HT-29 (cell line): ENCODE measurements around the gene MYG1. TPM values are rescaled to one million over a fixed set of nuclear protein-coding genes. Genes with fewer than 3 reads are reported as not detected.

ENCODE experiments used
- DNase-seq: peaks from one replicate; pipeline ENCODE4 v3.0.0-alpha.2; 2015; ENCODE audit warnings: low spot score
- total RNA-seq: library from RNA; depleted of rRNA; stranded (reverse); fragments of >200 nt; shearing (Covaris generic); gene quantifications from 2 replicates; pipeline ENCODE4 v1.2.3, GENCODE V29; 2014; rRNA removed

The MYG1 gene, protein sequence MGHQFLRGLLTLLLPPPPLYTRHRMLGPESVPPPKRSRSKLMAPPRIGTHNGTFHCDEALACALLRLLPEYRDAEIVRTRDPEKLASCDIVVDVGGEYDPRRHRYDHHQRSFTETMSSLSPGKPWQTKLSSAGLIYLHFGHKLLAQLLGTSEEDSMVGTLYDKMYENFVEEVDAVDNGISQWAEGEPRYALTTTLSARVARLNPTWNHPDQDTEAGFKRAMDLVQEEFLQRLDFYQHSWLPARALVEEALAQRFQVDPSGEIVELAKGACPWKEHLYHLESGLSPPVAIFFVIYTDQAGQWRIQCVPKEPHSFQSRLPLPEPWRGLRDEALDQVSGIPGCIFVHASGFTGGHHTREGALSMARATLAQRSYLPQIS
- 92.5 and 106 TPM in 2 replicates for total RNA-seq

DNA sequence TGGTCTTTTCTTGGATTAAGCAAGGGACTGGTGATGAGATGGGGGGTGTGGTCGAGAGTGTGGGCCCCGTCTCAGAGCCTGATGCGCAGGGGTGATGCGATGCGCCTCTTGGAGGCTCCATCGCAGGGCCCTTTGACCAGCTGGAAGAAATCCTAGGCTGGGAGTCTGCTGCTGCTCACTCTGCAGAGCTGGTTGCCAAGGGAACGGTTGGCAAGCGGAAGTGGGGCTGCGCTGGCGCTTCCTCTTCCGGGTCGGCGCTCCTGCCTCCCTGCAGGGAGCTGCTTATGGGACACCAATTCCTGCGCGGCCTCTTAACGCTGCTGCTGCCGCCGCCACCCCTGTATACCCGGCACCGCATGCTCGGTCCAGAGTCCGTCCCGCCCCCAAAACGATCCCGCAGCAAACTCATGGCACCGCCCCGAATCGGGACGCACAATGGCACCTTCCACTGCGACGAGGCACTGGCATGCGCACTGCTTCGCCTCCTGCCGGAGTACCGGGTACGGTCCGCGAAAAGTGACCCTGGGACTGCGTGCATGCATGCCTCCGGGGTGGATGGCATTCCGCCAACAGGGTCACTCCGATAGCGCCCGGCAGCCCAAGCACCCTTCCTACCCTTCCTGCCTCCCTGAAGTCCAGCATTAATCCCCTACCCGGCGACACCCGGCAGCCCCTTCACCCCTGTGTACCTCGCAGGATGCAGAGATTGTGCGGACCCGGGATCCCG lies at the start of gene MYG1:
TSS of gene MYG1 (plus strand) at position 242 of the 727 bp plus-strand sequence. CDS start at position 285, 43 bp downstream.
- peak; percentile 95 for DNase-seq

DNA sequence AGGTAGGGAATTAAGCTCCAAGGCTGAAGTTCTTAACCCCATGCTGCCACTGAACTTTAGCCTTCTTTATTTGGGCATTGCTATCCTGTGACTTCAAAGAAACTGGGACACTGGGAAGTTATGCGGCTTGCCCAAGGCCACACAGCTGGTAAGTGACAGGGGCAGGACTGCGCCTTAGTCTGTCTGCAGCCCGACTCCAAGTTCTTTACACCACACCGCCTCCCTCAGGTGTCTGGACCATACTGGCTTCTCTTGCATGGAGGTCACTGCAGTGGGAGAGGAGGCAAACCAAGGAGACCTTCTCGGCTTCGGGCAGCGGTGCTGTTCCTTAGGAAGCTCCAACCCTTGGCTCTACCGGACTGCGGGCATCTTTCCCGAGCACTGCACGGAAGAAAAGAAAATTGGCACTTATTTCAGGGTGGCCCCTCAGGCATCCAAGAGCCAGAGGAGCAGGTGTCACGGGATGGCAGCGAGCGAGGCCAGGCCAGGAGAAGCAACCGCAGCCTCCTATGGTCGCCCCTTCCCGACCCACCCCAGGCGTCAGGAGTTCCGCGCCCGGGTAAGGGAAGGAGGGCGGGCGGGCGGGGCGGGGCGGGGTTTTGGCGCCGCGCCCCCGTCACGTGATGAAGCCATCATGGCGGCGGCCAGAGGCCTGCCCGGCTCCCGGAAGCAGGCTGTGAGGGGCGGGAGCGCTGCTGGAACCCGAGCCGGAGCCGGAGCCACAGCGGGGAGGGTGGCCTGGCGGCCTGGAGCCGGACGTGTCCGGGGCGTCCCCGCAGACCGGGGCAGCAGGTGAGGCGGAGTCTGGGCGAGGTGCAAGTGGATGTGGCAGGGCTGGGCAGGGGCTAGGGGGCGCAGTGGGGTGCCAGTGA lies 47.8 kb upstream of the MYG1 start:
- peak; percentile 87 for DNase-seq

DNA sequence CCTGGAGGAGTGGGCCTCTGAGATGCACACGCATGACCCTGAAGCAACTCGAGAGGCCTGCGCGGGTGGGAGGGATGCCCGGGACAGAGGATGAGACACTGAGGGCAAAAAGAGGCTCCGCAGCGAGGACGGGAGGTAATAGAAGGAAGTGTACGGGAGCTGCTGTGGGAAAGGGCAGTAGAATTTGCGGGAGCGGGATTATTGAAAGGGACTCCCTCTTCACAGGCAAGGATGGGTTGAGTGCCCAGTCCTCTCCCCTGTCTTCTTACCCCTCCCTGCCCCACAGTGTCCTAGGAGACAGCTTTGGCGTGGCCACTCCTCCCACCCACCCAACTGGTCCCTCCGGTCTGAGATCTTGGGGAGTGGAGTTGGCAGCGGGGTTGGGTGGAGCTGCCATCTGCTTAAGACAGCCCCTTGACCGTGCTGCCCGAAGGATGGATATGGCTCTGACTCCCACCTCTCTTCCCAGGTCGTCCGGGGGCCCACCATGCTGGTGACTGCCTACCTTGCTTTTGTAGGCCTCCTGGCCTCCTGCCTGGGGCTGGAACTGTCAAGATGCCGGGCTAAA lies 47.1 kb upstream of the MYG1 start:
- DNase-seq: peak; percentile 74

DNA sequence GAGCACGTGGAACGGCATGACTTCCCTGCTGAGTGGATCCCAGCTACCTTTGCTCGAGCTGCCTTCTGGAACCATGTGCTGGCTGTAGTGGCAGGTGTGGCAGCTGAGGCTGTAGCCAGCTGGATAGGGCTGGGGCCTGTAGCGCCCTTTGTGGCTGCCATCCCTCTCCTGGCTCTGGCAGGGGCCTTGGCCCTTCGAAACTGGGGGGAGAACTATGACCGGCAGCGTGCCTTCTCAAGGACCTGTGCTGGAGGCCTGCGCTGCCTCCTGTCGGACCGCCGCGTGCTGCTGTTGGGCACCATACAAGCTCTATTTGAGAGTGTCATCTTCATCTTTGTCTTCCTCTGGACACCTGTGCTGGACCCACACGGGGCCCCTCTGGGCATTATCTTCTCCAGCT lies 46.2 kb upstream of the MYG1 start:
- no peak for DNase-seq

DNA sequence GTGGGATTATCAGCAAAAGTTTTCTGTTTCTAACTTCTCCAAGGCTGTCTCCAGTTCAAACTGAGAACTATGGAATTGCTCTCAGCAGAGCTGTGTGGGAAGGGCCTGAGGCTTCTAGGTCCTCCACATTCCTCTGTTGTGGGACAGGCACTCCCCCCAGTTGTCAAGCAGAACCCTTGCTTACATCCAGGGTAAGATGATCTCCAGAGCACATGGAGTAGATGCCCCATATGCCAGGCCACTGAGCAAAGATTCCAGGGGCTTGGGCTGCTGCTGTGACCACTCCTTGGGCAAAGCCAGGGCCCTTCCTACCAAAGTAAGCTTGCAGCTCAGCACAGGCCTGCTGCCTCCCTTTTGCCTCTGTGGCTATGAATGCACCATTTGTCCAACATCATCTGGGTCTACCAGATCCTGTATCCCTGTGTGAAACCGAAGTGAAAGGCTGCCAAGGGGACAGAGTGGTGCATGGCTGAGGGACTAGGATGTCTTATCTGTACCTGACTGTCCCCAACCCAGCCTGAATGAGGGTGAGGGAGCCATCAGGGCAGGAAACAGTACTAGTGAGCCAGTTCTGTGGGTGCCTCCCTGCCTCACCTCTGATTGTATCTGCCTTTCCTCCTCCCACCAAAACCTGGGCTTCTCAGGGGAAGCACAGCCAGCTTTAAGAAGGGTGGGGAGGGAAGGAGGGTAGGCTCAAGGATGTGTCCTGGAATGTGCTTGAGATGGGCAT lies 44.5 kb upstream of the MYG1 start:
- no peak for DNase-seq

DNA sequence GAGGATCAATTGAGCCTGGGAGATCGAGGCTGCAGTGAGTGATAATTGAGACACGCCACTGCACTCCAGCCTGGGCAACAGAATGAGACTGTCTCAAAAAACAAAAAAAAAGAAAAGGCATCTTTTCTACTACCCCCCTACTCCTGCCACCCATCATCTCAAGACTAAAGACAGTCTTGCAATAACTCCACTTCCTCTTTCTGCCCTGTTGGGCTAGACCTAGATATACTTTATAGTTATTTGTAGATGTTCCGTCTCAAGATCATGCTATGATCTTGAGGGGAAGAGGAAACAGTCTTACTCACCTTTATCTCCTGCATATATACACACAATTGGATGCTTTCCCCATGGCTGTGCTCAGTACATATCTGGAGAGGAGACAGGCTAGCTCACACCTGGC lies 43.5 kb upstream of the MYG1 start:
- DNase-seq: no peak

DNA sequence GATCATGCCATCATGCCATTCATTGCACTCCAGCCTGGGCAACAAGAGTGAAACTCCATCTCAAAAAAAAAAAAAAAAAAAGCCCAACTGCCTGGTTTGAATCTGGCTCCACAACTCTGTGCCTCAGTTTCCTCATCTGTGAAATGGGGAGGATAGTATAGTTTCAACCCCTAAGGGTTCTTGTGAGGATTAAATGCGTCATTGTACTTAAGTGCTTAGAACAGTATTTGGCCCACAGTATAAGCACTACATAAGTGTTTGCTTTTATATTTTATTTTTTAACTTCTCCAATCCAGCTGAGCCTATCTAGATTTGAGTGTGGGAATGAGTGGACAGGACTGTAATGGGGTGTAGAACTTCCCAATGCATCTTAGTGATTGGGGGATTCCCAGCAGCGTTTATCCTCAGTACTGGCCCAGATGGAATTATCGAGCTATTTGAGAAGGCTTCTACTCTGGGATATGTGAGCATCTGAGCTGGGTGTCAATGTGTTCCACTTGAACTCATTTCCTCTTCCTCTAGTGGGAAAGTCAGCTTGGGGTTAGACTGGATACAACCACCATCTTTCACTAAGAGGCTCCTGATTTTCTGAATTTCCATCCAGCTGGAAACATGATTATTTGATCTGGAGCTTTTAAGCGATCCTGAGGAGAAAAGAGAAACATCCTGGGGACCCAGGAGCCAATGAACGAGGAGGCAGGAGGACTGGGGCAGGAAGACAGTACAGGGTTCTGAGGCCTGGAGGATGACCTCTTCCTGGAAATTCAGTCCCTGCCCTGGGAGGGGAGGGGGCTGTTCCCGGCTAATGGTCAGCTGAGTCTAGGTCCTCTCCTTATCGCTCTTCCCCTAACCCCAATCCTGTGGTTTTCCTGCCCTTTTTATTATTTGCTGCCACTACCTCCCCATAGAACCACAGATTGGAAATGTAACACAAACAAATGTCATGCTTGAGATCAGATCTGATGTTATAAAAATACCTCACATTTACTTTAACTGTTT lies 40.7 kb upstream of the MYG1 start:
- DNase-seq: no peak

DNA sequence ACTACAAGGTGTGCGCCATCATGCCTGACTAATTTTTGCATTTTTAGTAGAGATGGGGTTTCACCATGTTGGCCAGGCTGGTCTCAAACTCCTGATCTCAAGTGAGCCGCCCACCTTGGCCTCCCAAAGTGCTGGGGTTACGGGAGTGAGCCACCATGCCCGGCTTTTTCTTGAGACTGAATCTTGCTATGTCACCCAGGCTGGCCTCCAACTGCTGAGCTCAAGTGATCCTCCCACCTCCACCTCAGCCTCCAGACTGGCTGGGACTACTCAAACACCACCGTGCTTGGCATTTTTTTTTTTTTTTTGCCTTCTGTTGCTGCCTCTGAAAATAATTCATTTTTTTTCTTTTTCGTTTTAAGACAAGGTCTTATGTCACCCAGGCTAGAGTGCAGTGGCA lies 39.6 kb upstream of the MYG1 start:
- DNase-seq: no peak

DNA sequence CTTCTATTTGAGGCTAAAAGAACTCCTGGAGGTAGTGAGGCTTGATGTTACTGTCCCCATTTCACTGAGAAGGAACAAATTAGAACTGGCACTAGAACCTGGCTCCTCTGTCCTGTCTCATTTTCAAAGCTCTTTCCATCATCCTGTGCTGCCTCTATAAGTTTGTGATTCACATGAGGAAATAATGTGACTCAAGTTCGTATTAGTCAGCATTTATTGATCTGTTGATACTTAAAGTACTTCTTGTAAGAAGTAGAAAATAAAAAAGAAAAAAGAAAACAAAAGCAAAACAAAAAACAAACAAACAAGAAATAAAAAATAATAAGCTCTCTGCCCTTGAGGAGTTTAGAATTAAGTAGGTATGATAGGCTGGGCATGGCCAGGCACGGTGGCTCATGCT lies 33.7 kb upstream of the MYG1 start:
- DNase-seq: no peak

DNA sequence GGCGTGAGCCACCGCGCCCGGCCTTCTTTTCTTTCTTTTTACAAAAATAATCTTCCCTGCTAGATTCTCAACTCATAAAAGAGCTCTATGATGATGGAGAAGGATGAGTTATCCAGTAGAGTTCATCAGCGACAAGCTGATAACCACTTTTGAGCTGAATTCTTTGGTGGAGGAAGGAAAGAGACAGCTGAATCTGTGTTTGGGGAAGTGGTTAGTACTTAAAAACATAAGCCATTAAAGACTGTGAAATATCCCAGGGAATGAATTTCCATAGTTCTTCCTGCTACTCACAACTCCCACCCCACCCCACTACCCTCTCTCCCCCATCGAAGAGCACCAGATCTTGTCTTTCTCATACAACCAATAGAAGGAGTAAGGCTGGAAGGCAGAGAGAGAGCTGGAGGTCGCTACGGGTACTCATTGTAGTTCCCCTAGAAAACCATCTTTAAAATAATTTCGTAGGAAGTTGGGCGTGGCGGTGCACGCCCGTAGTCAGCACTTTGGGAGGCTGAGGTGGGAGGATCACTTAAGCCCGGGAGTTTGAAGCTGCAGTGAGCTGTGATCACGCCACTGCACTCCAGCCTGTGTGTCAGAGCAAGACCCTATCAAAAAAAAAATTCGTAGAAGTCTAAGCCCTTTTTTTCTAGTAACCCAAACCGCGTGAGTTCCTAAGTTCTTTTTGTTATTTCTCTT lies 32.0 kb upstream of the MYG1 start:
- no peak for DNase-seq

DNA sequence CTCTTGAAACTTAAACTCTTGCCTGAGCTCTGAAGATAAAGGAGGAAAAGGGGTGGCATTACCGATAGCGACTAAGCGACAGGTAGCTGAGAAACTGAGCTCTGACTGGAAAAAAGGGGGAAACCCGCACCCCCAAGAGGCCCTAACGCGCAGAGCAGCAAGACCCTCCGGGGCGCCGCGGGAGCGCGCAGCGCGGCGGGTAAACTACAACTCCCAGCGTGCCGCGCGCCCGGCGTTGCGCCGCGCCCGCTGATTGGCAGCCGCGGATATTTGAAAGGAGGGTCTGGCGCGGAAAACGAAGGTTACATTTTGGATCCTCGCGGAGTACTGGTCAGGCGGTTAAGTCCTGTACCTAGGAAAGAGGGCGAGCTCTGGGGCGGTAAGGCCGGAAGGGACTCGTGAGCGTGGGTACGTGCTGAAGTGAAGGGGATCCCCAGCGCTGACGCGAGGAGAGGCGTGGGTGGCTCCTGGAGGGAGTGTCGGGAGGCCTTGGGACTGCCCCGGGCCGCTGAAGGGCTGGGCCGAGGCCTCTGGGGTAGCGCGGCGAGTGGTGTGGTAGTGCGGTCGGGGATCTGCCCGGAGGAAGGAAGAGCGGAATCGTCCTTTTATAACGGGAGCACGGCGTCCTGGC lies 31.4 kb upstream of the MYG1 start, which contains the start of gene ESPL1:
TSS of gene ESPL1 (plus strand) at position 301 of the 631 bp plus-strand sequence. CDS start 468 bp downstream, outside the sequence.
- DNase-seq: peak; percentile 78

DNA sequence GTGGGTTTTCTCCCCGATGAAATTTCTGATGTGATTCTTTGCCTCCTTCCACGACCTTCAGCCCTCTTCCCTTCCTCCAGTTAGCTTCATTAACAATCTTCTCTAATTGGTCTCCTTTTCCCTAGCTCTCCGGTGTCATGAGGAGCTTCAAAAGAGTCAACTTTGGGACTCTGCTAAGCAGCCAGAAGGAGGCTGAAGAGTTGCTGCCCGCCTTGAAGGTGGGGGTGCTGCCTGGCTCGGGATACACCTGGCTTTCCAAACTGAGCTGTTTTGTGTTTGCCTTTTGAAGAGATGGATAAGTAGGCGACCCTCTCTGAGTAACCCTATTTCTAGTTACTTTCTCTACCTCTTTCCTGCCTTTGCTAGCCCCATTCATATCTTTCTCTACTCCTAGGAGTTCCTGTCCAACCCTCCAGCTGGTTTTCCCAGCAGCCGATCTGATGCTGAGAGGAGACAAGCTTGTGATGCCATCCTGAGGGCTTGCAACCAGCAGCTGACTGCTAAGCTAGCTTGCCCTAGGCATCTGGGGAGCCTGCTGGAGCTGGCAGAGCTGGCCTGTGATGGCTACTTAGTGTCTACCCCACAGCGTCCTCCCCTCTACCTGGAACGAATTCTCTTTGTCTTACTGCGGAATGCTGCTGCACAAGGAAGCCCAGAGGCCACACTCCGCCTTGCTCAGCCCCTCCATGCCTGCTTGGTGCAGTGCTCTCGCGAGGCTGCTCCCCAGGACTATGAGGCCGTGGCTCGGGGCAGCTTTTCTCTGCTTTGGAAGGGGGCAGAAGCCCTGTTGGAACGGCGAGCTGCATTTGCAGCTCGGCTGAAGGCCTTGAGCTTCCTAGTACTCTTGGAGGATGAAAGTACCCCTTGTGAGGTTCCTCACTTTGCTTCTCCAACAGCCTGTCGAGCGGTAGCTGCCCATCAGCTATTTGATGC lies 30.6 kb upstream of the MYG1 start:
- DNase-seq: peak; percentile 40

DNA sequence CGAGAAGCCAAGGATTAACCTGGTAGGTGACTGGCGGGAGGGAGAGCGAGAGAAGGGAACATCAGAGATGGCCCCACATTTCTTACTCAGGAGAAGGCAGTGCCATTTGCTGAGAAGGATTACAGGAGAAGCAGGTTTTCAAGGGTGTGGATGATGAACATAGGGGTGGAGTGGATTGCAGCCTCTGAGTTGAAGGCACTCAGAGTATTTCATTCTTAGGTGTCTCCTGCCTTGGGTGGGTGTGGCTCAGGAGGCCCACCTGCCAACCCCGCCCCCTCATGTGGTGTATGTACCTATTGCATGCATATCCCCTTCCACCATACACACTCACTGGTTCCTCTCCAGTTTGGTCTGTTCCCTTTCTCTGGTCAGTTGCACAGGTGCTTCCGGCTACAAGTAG lies 25.1 kb upstream of the MYG1 start:
- DNase-seq: no peak

DNA sequence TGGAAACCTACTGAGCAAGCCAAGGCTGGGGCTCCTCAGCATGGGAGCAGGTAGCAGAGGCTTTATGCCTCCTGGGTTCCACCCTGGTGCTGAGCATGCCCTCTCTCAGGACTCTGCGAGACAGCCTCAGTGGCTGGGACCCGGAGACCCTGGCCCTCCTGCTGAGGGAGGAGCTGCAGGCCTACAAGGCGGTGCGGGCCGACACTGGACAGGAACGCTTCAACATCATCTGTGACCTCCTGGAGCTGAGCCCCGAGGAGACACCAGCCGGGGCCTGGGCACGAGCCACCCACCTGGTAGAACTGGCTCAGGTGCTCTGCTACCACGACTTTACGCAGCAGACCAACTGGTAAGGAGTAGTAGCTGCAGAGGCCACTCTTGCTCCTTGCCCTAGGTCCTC lies 23.0 kb upstream of the MYG1 start:
- DNase-seq: no peak

DNA sequence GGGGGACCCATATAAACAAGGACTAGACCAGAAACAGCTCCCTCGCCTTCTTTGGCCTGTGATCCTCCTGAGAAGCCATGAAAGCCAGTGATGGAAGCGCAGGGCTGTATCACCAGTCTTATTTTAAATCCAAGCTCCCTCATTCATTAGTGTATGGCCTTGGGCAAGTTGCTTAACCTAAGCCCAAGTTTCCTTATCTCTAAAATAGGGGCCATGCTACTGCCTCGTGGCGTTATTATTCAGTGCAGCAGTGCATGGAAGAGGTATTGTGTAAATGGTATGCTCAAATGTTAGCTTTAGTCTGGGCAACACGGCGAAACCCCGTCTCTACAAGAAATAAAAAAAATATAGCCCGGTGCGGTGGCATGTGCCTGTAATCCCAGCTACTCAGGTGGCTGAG lies 21.5 kb upstream of the MYG1 start:
- DNase-seq: no peak

DNA sequence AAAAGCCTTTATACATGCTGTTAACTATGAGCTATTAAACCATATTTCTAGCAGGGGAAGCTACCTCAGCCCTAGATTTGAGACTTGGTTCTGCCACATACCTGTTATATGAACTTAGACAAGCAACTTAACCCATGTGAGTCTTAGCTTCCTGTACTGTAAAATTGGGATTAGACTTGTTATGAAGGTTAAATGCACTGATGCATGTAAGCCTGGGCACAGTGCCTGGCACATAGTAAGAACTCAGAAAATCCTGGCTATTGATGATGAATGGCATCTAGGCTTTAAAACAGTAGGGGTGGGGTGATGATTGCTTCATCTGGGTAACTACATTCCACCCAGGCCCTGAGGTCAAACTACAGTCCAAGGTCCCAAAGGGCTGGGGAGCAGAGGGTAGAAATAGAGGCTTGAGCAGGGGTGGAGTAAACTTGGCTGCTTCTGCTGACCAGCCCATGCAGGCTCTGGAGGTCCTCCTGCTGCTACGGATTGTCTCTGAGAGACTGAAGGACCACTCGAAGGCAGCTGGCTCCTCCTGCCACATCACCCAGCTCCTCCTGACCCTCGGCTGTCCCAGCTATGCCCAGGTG lies 20.1 kb upstream of the MYG1 start:
- no peak for DNase-seq

DNA sequence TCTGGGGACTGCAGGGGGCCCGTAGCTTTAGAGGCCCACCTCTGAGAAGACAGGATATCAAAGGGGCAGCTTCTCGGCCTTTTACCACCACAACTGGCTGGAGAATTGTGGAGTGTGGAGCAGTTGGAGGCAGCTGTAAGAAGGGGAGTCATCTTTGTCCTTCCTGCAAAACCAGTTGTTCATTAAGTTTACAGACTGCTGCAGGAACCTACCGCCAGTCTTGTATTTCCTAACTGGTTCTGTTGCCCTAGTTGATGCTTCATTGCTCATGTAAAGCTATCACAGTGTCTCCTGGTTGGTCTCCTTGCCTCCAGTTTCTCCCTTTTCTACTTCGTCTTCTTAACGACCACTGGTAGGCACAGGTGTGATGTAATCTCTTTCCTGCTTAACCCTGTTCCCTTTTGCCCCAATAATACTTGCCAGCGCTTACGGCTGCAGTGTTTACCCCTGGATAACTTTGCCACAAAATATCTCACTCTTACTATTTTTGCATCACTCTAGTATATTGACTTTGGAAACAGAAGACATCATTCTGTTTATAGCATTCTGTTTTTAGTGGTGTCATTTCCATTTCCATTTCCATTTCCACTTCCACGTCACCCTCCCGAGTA lies 19.5 kb upstream of the MYG1 start:
- no peak for DNase-seq
